Ovary (tissue), 9 donors: ENCODE data around the gene ZNF385D. TPM values are rescaled to one million over a fixed set of nuclear protein-coding genes. Genes with fewer than 3 reads are reported as not detected.

Source experiments
- DNase-seq, 5 donors: peaks; one replicate each; pipeline ENCODE4 v3.0.0-alpha.2; 2019 to 2020
- H3K27ac ChIP-seq, 2 donors: fragments of 200-600 bp; one replicate each; pipeline versions ENCODE4 v1.5.1 to v1.8.0; 2019 to 2022
- H3K27me3 ChIP-seq: fragments of 200-600 bp; one replicate; pipeline ENCODE4 v1.8.0; 2022
- H3K36me3 ChIP-seq: fragments of 200-600 bp; sonication (generic); one replicate; pipeline ENCODE4 v1.5.1; 2019
- H3K4me1 ChIP-seq: one replicate; pipeline ENCODE4 v1.8.1; 2013; ENCODE audit warnings: mild to moderate bottlenecking, moderate library complexity; ENCODE audit not compliant: insufficient read depth
- H3K4me3 ChIP-seq: fragments of 200-600 bp; sonication (generic); one replicate; pipeline ENCODE4 v1.5.1; 2017
- H3K9me3 ChIP-seq, 2 donors: fragments of 200-600 bp in 1 of 2; sonication (generic) in 1 of 2; one replicate each; pipeline versions ENCODE4 v1.5.1 to v1.8.1; 2013 to 2019; ENCODE audit warnings: mild to moderate bottlenecking in 1 of 2, moderate library complexity in 1 of 2
- CTCF ChIP-seq, 3 donors: fragments of 450-650 bp in 2 of 3; fragments of 200-600 bp in 1 of 3; IDR thresholded peaks; one replicate each; pipeline versions ENCODE4 v1.5.1 to v1.8.0; 2016 to 2022; ENCODE audit warnings: antibody characterized with exemption in 3 of 3, mild to moderate bottlenecking in 1 of 3
- EP300 ChIP-seq: sonication (generic); formaldehyde crosslinking; IDR thresholded peaks from one replicate; pipeline ENCODE4 v1.6.1; 2017; ENCODE audit warnings: antibody characterized with exemption
- POLR2A ChIP-seq: fragments of 450-650 bp; IDR thresholded peaks from one replicate; pipeline ENCODE4 v1.6.1; 2017; ENCODE audit warnings: antibody characterized with exemption, mild to moderate bottlenecking, moderate library complexity
- WGBS, 3 donors: extraction: QIAGEN DNeasy Blood & Tissue Kit in 1 of 3; methylation state at CpG; one replicate each; pipeline versions ENCODE4 v1.1.5 to v1.1.7; 2013 to 2017; 5-methylcytosine and 5-hydroxymethylcytosine counted together
- intact Hi-C, 4 donors: fragments of 100-400 bp; cut with DNase I; formaldehyde crosslinking; loops; one replicate each; pipeline versions ENCODE4 v1.11.0 to v1.15.1; 2022 to 2023
- polyA plus RNA-seq, 2 donors: library from polyadenylated mRNA; stranded (reverse); fragments of 200-250 nt in 1 of 2; fragments of 350-450 nt in 1 of 2; fragmentation: Illumina TruSeq in 1 of 2; extraction: RNeasy Lipid Tissue Mini Kit (QIAGEN cat#74804) in 1 of 2; gene quantifications; one replicate each; pipeline ENCODE4 v1.2.3, GENCODE V29; 2013 to 2014
- total RNA-seq, 7 donors: library from RNA; depleted of rRNA in 2 of 7; stranded (reverse); fragments of >200 nt in 2 of 7; fragmentation: NEBNext Ultra II Directional in 3 of 7; extraction: Animal tissue kit (Norgen Biotek cat#: 25700) in 3 of 7; gene quantifications; one replicate each; pipeline versions ENCODE4 v1.1.0 to v1.2.4, GENCODE V29; 2016 to 2023
- donor health status: DM: no; HTN: no; CAD: no; lungs with moderate emphysema.
- donor health status: DM: no; HTN: no; CAD: no.
- donor health status: Bipolar disorder and iron deficiency.
- donor health status: DM: yes; HTN: yes; CAD: no.
- donor health status: DM: no; HTN: no; CAD: no.
- donor health status: DM: yes; HTN: yes; CAD: no.

The ZNF385D gene
- total and polyA plus RNA-seq, 9 donors: 0.33 to 9.3 (median 2.6) TPM

DNA sequence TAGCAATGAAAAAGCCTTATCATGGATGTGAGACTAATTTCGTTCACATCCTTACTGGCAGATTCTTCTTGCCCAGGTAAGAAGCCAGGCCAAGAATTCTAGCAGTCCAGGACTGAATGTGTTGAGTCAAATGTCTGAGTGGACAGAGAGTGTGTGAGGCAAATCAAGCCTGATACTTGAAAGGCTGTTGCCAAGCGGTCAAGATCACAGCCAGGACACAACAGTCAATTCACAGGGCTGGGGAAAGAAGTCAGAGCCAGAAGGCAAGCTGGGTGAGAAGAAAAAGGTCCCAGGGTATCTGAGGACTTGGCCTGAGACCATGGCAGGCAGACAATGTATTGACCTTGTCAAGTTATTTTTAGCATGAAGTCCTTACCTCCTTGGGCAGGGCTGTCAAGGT lies 301.3 kb downstream of the ZNF385D start:
- Histone ChIP-seq H3K27ac (no peak overlapping the region), H3K36me3 (no peaks in the 10 kb centered on the region), H3K9me3 (no peaks in the 10 kb centered on the region), H3K4me3 (no peak overlapping the region), H3K4me1 (peaks cover 3% of the 10 kb centered on the region), H3K27me3 (no peaks in the 10 kb centered on the region)
- WGBS, 3 donors: 54 to 73% (median 55%) methylated on average over 2 of the region's 2 CpGs
- TF ChIP-seq EP300 (no peak), POLR2A (no peak), CTCF (IDR thresholded peaks at IDR 0.05) (no peak)
- intact Hi-C loops: no loop called here
- DNase-seq: no peak

DNA sequence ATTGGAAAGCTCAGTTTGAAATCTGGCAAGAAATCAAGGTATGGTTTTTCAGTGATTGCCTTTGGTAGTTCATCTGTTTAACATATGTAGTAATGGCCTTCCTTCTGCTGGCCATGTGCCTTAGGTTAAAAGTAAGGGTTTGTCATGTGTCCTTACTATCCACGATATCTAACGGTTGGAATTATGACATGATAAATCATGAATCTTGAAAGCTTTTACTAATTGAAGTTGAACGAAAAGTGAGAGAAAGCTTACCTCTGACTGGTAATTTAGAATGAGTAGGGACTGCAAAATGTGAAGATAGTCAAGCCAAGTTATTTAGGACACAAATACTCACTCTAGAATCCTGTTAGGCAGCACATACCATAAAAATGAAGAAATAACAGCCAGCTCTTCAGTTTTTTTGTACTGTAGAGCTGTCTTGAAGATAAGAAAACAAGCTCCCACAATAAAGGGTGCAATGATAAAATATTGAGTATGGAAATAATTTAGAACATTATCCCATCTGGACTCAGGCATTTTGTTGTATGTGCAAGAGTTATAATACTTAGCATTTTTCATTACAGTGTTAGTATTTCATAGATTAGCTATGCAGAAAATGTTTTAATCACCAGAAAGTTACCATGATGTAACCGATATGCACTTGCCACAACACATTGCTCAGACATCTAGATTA lies 303.4 kb downstream of the ZNF385D start:
- TF ChIP-seq POLR2A (no peak), EP300 (no peak), CTCF (IDR thresholded peaks at IDR 0.05) (no peak)
- H3K4me3 ChIP-seq: no peak overlapping the region
- intact Hi-C loops: no loop called here

GRCh38 chr3:21446945-21447475 lies 304.0 kb downstream of the ZNF385D start:
- no peak for TF ChIP-seq EP300
- no peak for TF ChIP-seq CTCF (IDR thresholded peaks at IDR 0.05)
- Histone ChIP-seq H3K4me1 (peaks cover 3% of the 10 kb centered on the region), H3K27ac (no peak overlapping the region), H3K9me3 (no peaks in the 10 kb centered on the region), H3K36me3 (no peaks in the 10 kb centered on the region), H3K4me3 (no peak overlapping the region), H3K27me3 (no peaks in the 10 kb centered on the region)
- intact Hi-C loops: no loop called here
- DNase-seq: no peak
- WGBS, 3 donors: 10 to 22% (median 21%) methylated on average over 2 of the region's 2 CpGs

More for the DNA sequence above, 303.4 kb downstream of the ZNF385D start:
- DNase-seq: no peak
- WGBS, 3 donors: 27 to 29% (median 28%) methylated on average over 4 of the region's 4 CpGs
- no peaks in the 10 kb centered on the region for H3K27me3 ChIP-seq
- H3K27ac ChIP-seq: no peak overlapping the region
- H3K36me3 ChIP-seq: no peaks in the 10 kb centered on the region
- H3K9me3 ChIP-seq: no peaks in the 10 kb centered on the region
- peaks cover 3% of the 10 kb centered on the region for H3K4me1 ChIP-seq

DNA sequence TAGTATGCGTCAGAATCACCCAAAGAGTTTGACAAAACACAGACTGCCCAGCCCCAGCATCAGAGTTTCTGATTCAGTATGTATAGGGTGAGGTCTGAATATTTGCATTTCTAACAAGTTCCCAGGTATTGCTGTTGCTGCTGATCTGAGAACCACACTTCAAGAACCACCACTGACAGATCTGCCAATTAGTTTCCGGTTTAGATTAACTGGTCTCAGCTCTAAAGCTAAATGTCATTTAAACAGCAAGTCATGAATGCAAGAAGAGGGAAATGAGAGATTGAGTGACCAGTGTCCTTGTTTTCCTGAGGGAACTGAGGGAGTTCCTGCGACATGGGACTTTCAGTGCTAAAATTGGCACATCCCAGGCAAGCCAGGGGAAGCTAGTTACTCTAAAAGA lies 305.0 kb downstream of the ZNF385D start:
- H3K4me3 ChIP-seq: no peak overlapping the region
- H3K9me3 ChIP-seq: no peaks in the 10 kb centered on the region
- H3K36me3 ChIP-seq: no peaks in the 10 kb centered on the region
- no peak overlapping the region for H3K27ac ChIP-seq
- no peaks in the 10 kb centered on the region for H3K27me3 ChIP-seq
- no peak for DNase-seq
- TF ChIP-seq POLR2A: no peak
- no peak for TF ChIP-seq CTCF (IDR thresholded peaks at IDR 0.05)
- no peak for TF ChIP-seq EP300
- intact Hi-C loops: no loop called here
- 89 to 93% (median 92%) methylated on average over 3 of the region's 3 CpGs for WGBS, 3 donors
- H3K4me1 ChIP-seq: peaks cover 3% of the 10 kb centered on the region
